ENCODE data around the gene KLK4.

Gene KLK4

GRCh38 chr19:50911206-50912101, at the start of gene KLK4:
Gene KLK4, minus strand, starts transcription at chr19:50911395. Its CDS starts 657 bp downstream, at chr19:50910738.
- H3K36me3 Mint-ChIP-seq (ENCODE audit: low read depth), result no peaks in the 10 kb centered on the region
- no peaks in the 10 kb centered on the region for H3K9me3 Mint-ChIP-seq
- H3K27ac Mint-ChIP-seq, result no peak within 1 kb of the TSS
- no peak for ATAC-seq
- no peak for DNase-seq
- H3K27me3 Mint-ChIP-seq, result peaks cover 44% of the 10 kb centered on the region
- no peaks in the 10 kb centered on the region for H3K4me1 Mint-ChIP-seq
- H3K4me3 Mint-ChIP-seq, result no peak within 1 kb of the TSS

GRCh38 chr19:50959731-50960500, 48.7 kb upstream of the KLK4 start:
- Mint-ChIP-seq H3K27me3 (peaks cover 34% of the 10 kb centered on the region), H3K36me3 (ENCODE audit: low read depth) (peaks cover 2% of the 10 kb centered on the region), H3K4me1 (no peaks in the 10 kb centered on the region), H3K4me3 (no peak overlapping the region), H3K27ac (no peak overlapping the region), H3K9me3 (peaks cover 22% of the 10 kb centered on the region)
- ATAC-seq (no peak), DNase-seq (no peak)

GRCh38 chr19:50957587-50957986, 46.4 kb upstream of the KLK4 start:
- ATAC-seq (no peak), DNase-seq (no peak)
- peaks cover 33% of the 10 kb centered on the region for H3K27me3 Mint-ChIP-seq
- no peaks in the 10 kb centered on the region for H3K4me1 Mint-ChIP-seq
- H3K36me3 Mint-ChIP-seq (ENCODE audit: low read depth), result peaks cover 2% of the 10 kb centered on the region
- no peak overlapping the region for H3K4me3 Mint-ChIP-seq
- no peak overlapping the region for H3K27ac Mint-ChIP-seq
- H3K9me3 Mint-ChIP-seq, result peaks cover 12% of the 10 kb centered on the region

GRCh38 chr19:50952910-50953309, 41.7 kb upstream of the KLK4 start, which contains the start of gene KLK5:
Gene KLK5, minus strand, starts transcription at chr19:50953038. Its CDS starts 381 bp downstream, at chr19:50952657.
- no peak for ATAC-seq
- Mint-ChIP-seq H3K9me3 (no peaks in the 10 kb centered on the region), H3K4me3 (no peak within 1 kb of the TSS), H3K36me3 (ENCODE audit: low read depth) (no peaks in the 10 kb centered on the region), H3K27ac (no peak within 1 kb of the TSS), H3K4me1 (no peaks in the 10 kb centered on the region), H3K27me3 (peaks cover 29% of the 10 kb centered on the region)
- no peak for DNase-seq

GRCh38 chr19:50949861-50950260, 38.7 kb upstream of the KLK4 start:
- H3K27me3 Mint-ChIP-seq, result peaks cover 22% of the 10 kb centered on the region
- H3K4me1 Mint-ChIP-seq, result no peaks in the 10 kb centered on the region
- H3K9me3 Mint-ChIP-seq, result no peaks in the 10 kb centered on the region
- DNase-seq, result no peak
- ATAC-seq, result no peak
- no peak overlapping the region for H3K4me3 Mint-ChIP-seq
- H3K27ac Mint-ChIP-seq, result no peak overlapping the region
- no peaks in the 10 kb centered on the region for H3K36me3 Mint-ChIP-seq (ENCODE audit: low read depth)

GRCh38 chr19:50947123-50947522, 35.9 kb upstream of the KLK4 start:
- Mint-ChIP-seq H3K27me3 (peaks cover 25% of the 10 kb centered on the region), H3K4me3 (no peak overlapping the region), H3K4me1 (no peaks in the 10 kb centered on the region), H3K36me3 (ENCODE audit: low read depth) (no peaks in the 10 kb centered on the region), H3K27ac (no peak overlapping the region), H3K9me3 (peaks cover 3% of the 10 kb centered on the region)
- DNase-seq (no peak), ATAC-seq (no peak)

GRCh38 chr19:50944795-50945194, 33.6 kb upstream of the KLK4 start:
- H3K9me3 Mint-ChIP-seq, result peaks cover 5% of the 10 kb centered on the region
- no peak overlapping the region for H3K4me3 Mint-ChIP-seq
- no peak for DNase-seq
- H3K27me3 Mint-ChIP-seq, result peaks cover 25% of the 10 kb centered on the region
- H3K36me3 Mint-ChIP-seq (ENCODE audit: low read depth), result no peaks in the 10 kb centered on the region
- no peaks in the 10 kb centered on the region for H3K4me1 Mint-ChIP-seq
- no peak overlapping the region for H3K27ac Mint-ChIP-seq
- ATAC-seq, result no peak

- H3K27ac Mint-ChIP-seq, result no peak overlapping the region
- no peak overlapping the region for H3K4me3 Mint-ChIP-seq
- H3K4me1 Mint-ChIP-seq, result no peaks in the 10 kb centered on the region
- H3K9me3 Mint-ChIP-seq, result peaks cover 10% of the 10 kb centered on the region
- H3K36me3 Mint-ChIP-seq (ENCODE audit: low read depth), result no peaks in the 10 kb centered on the region
- no peak for DNase-seq
- H3K27me3 Mint-ChIP-seq, result peaks cover 25% of the 10 kb centered on the region
- ATAC-seq, result no peak
Observed at GRCh38 chr19:50943074-50943828, 32.1 kb upstream of the KLK4 start.

- Mint-ChIP-seq H3K27me3 (peaks cover 24% of the 10 kb centered on the region), H3K4me3 (no peak overlapping the region), H3K4me1 (no peaks in the 10 kb centered on the region), H3K27ac (no peak overlapping the region), H3K9me3 (peaks cover 10% of the 10 kb centered on the region), H3K36me3 (ENCODE audit: low read depth) (no peaks in the 10 kb centered on the region)
- ATAC-seq, result no peak
- DNase-seq, result no peak
Observed at GRCh38 chr19:50939596-50939995, 28.4 kb upstream of the KLK4 start.

- Mint-ChIP-seq H3K36me3 (ENCODE audit: low read depth) (no peaks in the 10 kb centered on the region), H3K9me3 (no peaks in the 10 kb centered on the region), H3K27me3 (peaks cover 37% of the 10 kb centered on the region), H3K4me1 (no peaks in the 10 kb centered on the region), H3K27ac (no peak overlapping the region), H3K4me3 (no peak overlapping the region)
- DNase-seq (no peak), ATAC-seq (no peak)
Observed at GRCh38 chr19:50933640-50934039, 22.4 kb upstream of the KLK4 start.

- ATAC-seq (no peak), DNase-seq (no peak)
- Mint-ChIP-seq H3K4me1 (no peaks in the 10 kb centered on the region), H3K36me3 (ENCODE audit: low read depth) (no peaks in the 10 kb centered on the region), H3K4me3 (no peak overlapping the region), H3K27ac (no peak overlapping the region), H3K9me3 (no peaks in the 10 kb centered on the region), H3K27me3 (peaks cover 41% of the 10 kb centered on the region)
Observed at GRCh38 chr19:50932690-50933083, 21.5 kb upstream of the KLK4 start.

GRCh38 chr19:50932018-50932689, 21.0 kb upstream of the KLK4 start:
- Mint-ChIP-seq H3K27ac (no peak overlapping the region), H3K9me3 (no peaks in the 10 kb centered on the region), H3K27me3 (peaks cover 42% of the 10 kb centered on the region), H3K4me3 (no peak overlapping the region), H3K36me3 (ENCODE audit: low read depth) (no peaks in the 10 kb centered on the region), H3K4me1 (no peaks in the 10 kb centered on the region)
- ATAC-seq, result no peak
- DNase-seq, result no peak

- no peak for DNase-seq
- Mint-ChIP-seq H3K4me3 (no peak overlapping the region), H3K9me3 (no peaks in the 10 kb centered on the region), H3K27ac (no peak overlapping the region), H3K36me3 (ENCODE audit: low read depth) (no peaks in the 10 kb centered on the region), H3K4me1 (no peaks in the 10 kb centered on the region), H3K27me3 (peaks cover 44% of the 10 kb centered on the region)
- ATAC-seq, result no peak
Observed at GRCh38 chr19:50931023-50931422, 19.8 kb upstream of the KLK4 start.

- ATAC-seq (no peak), DNase-seq (no peak)
- H3K9me3 Mint-ChIP-seq, result no peaks in the 10 kb centered on the region
- H3K4me1 Mint-ChIP-seq, result no peaks in the 10 kb centered on the region
- H3K36me3 Mint-ChIP-seq (ENCODE audit: low read depth), result no peaks in the 10 kb centered on the region
- H3K27me3 Mint-ChIP-seq, result peaks cover 45% of the 10 kb centered on the region
- H3K4me3 Mint-ChIP-seq, result no peak overlapping the region
- H3K27ac Mint-ChIP-seq, result no peak overlapping the region
Observed at GRCh38 chr19:50928831-50929230, 17.6 kb upstream of the KLK4 start.
